ENCODE measurements around the gene F8.
"Not testable (repeated sequence)": the region's sequence is repeated elsewhere in the genome, so short reads cannot be mapped to it uniquely, and the experiment has no call there.

The F8 gene

DNA sequence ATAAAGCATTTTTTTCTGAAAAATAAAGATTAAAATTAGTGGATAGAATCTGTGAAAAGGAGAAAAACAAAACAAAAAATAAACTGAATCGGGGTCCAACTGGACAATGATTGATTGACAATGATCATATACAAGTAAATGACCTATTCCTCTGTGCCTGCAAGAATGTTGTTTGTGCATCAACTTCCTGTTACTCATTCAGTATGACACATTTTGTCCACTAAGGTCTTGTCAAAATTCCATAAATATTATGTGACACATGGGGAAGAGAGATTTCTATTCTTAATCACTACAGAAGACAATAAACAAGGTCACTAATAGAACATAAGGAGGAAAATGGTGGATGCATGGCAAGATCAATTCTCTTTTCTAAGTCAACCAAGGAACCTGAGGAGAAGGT lies 54.9 kb downstream of the F8 start:
- POLR2A ChIA-PET: no interaction called here
- CTCF ChIA-PET: no interaction called here
- H3K4me3 ChIP-seq (ENCODE audit: low read depth, low read length): no peak overlapping the region
- no peak overlapping the region for H3K27ac ChIP-seq (ENCODE audit: extremely low read depth, low read depth, low read length)
- H3K4me1 ChIP-seq (ENCODE audit: control insufficient read depth, insufficient read depth, low read length): no peaks in the 10 kb centered on the region
- no peaks in the 10 kb centered on the region for H3K36me3 ChIP-seq (ENCODE audit: control insufficient read depth in 2 of 2, insufficient read depth in 1 of 2, low read length in 2 of 2)
- TF ChIP-seq, protein P1, sequence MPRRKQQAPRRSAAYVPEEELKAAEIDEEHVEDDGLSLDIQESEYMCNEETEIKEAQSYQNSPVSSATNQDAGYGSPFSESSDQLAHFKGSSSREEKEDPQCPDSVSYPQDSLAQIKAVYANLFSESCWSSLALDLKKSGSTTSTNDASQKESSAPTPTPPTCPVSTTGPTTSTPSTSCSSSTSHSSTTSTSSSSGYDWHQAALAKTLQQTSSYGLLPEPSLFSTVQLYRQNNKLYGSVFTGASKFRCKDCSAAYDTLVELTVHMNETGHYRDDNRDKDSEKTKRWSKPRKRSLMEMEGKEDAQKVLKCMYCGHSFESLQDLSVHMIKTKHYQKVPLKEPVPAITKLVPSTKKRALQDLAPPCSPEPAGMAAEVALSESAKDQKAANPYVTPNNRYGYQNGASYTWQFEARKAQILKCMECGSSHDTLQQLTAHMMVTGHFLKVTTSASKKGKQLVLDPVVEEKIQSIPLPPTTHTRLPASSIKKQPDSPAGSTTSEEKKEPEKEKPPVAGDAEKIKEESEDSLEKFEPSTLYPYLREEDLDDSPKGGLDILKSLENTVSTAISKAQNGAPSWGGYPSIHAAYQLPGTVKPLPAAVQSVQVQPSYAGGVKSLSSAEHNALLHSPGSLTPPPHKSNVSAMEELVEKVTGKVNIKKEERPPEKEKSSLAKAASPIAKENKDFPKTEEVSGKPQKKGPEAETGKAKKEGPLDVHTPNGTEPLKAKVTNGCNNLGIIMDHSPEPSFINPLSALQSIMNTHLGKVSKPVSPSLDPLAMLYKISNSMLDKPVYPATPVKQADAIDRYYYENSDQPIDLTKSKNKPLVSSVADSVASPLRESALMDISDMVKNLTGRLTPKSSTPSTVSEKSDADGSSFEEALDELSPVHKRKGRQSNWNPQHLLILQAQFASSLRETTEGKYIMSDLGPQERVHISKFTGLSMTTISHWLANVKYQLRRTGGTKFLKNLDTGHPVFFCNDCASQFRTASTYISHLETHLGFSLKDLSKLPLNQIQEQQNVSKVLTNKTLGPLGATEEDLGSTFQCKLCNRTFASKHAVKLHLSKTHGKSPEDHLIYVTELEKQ (tag by site-specific recombination; IDR thresholded peaks at IDR 0.05; ENCODE audit: borderline replicate concordance): no peak
- no peak for TF ChIP-seq ZNF133 (tag by site-specific recombination; IDR thresholded peaks at IDR 0.05)
- H3K9me3 ChIP-seq (ENCODE audit: control insufficient read depth, insufficient read depth, low read depth, low read length): no peaks in the 10 kb centered on the region

DNA sequence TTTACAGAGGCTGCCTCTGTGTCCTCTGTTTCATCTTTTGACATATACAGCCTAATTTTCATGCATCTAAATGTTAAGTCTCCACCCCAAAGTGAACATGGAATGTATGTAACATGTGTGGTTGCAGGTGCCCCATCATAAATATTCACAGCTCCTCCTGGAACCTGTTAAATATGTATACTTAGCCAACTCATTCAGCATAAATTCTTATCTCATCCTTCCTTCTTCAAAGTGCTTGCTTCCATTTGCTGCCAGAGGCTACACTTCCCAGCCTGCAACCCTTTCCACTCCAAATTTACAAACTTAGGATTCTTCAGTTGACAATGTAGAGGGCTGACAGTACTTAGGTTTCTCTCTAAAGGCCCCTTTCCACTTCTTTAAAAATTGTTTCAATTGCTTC lies 60.6 kb downstream of the F8 start:
- POLR2A ChIA-PET: no interaction called here
- no peaks in the 10 kb centered on the region for H3K9me3 ChIP-seq (ENCODE audit: control insufficient read depth, insufficient read depth, low read depth, low read length)
- CTCF ChIA-PET: no interaction called here

DNA sequence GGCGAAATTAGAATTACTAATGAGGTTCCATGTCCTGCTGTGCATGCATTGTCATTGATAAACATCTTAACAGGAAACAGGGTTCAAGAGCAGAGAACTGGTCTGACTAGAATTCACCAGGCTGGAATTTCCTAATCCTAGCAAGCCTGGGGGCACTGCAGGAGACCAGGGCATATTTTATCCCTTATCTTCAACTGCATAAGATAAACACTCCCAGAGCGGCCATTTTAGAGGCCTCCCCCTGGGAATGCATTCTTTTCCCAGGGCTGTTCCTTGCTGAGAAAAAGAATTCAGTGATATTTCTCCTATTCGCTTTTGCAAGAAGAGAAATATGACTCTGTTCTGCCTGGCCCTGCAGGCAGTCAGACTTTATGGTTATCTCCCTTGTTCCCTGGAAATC lies 66.7 kb downstream of the F8 start:
- TF ChIP-seq ZNF626 (tag by site-specific recombination; IDR thresholded peaks at IDR 0.05) (0 out of 2 replicates have a peak, but pooled peaks have one; percentile 31), GLIS1 (tag by site-specific recombination; IDR thresholded peaks at IDR 0.05) (peak; percentile 34; the same call in 1 of the 2 replicates), TRIM28 (IDR thresholded peaks at IDR 0.05; ENCODE audit: borderline replicate concordance, low read length) (0 out of 2 replicates have a peak, but pooled peaks have one; percentile 47), ZNF529 (tag by site-specific recombination; IDR thresholded peaks at IDR 0.05; ENCODE audit: insufficient replicate concordance) (peak; percentile 34), SETDB1 (IDR thresholded peaks at IDR 0.05; ENCODE audit: insufficient read length, low read length) (peak; percentile 89)
- POLR2A ChIA-PET; H3K36me3 ChIP-seq (ENCODE audit: control insufficient read depth in 2 of 2, insufficient read depth in 1 of 2, low read length in 2 of 2); H3K9me3 ChIP-seq (ENCODE audit: control insufficient read depth, insufficient read depth, low read depth, low read length); H3K4me1 ChIP-seq (ENCODE audit: control insufficient read depth, insufficient read depth, low read length); H3K27ac ChIP-seq (ENCODE audit: extremely low read depth, low read depth, low read length); CTCF ChIA-PET; H3K4me3 ChIP-seq (ENCODE audit: low read depth, low read length): not testable (repeated sequence)

More for the DNA sequence above, 60.6 kb downstream of the F8 start:
- TF ChIP-seq, protein P2, sequence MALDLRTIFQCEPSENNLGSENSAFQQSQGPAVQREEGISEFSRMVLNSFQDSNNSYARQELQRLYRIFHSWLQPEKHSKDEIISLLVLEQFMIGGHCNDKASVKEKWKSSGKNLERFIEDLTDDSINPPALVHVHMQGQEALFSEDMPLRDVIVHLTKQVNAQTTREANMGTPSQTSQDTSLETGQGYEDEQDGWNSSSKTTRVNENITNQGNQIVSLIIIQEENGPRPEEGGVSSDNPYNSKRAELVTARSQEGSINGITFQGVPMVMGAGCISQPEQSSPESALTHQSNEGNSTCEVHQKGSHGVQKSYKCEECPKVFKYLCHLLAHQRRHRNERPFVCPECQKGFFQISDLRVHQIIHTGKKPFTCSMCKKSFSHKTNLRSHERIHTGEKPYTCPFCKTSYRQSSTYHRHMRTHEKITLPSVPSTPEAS (tag by site-specific recombination; IDR thresholded peaks at IDR 0.05): no peak
- Histone ChIP-seq H3K4me3 (ENCODE audit: low read depth, low read length) (no peak overlapping the region), H3K36me3 (ENCODE audit: control insufficient read depth in 2 of 2, insufficient read depth in 1 of 2, low read length in 2 of 2) (no peaks in the 10 kb centered on the region), H3K27ac (ENCODE audit: extremely low read depth, low read depth, low read length) (no peak overlapping the region), H3K4me1 (ENCODE audit: control insufficient read depth, insufficient read depth, low read length) (no peaks in the 10 kb centered on the region)

DNA sequence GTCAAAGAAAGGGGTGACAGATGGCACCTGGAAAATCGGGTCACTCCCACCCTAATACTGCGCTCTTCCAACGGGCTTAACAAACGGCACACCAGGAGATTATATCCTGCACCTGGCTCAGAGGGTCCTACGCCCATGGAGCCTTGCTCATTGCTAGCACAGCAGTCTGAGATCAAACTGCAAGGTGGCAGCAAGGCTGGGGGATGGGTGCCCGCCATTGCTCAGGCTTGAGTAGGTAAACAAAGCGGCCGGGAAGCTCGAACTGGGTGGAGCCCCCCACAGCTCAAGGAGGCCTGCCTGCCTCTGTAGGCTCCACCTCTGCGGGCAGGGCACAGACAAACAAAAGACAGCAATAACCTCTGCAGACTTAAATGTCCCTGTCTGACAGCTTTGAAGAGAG lies 83.3 kb downstream of the F8 start:
- CTCF ChIA-PET; H3K4me3 ChIP-seq (ENCODE audit: low read depth, low read length); H3K4me1 ChIP-seq (ENCODE audit: control insufficient read depth, insufficient read depth, low read length); POLR2A ChIA-PET; H3K36me3 ChIP-seq (ENCODE audit: control insufficient read depth in 2 of 2, insufficient read depth in 1 of 2, low read length in 2 of 2); H3K27ac ChIP-seq (ENCODE audit: extremely low read depth, low read depth, low read length); H3K9me3 ChIP-seq (ENCODE audit: control insufficient read depth, insufficient read depth, low read depth, low read length): not testable (repeated sequence)

DNA sequence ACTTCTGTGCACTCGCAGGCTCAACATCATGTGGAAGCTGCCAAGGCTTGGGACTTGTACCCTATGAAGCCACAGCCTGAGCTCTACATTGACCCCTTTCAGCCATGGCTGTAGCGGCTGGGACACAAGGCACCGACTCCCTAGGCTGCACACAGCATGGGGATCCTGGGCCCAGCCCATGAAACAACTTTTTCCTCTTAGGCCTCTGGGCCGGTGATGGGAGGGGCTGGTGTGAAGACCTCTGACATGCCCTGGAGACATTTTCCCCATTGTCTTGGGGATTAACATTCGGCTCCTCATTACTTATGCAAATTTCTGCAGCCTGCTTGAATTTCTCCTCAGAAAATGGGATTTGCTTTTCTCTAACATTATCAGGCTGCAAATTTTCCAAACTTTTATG lies 97.8 kb downstream of the F8 start:
- H3K4me1 ChIP-seq (ENCODE audit: control insufficient read depth, insufficient read depth, low read length); H3K9me3 ChIP-seq (ENCODE audit: control insufficient read depth, insufficient read depth, low read depth, low read length); POLR2A ChIA-PET; H3K4me3 ChIP-seq (ENCODE audit: low read depth, low read length); CTCF ChIA-PET; H3K36me3 ChIP-seq (ENCODE audit: control insufficient read depth in 2 of 2, insufficient read depth in 1 of 2, low read length in 2 of 2); H3K27ac ChIP-seq (ENCODE audit: extremely low read depth, low read depth, low read length): not testable (repeated sequence)

All from HEK293 (cell line).